GM19372 (cell line): ENCODE data around the gene FFAR3.

Experiments
- ATAC-seq: cut with Tn5 transposase; IDR thresholded peaks from one replicate; pipeline ENCODE4 v1.9.1; 2021; ENCODE audit warnings: mild to moderate bottlenecking, low read depth, moderate library complexity; ENCODE audit not compliant: unreplicated experiment

The FFAR3 gene, protein sequence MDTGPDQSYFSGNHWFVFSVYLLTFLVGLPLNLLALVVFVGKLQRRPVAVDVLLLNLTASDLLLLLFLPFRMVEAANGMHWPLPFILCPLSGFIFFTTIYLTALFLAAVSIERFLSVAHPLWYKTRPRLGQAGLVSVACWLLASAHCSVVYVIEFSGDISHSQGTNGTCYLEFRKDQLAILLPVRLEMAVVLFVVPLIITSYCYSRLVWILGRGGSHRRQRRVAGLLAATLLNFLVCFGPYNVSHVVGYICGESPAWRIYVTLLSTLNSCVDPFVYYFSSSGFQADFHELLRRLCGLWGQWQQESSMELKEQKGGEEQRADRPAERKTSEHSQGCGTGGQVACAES

GRCh38 chr19:35357867-35358573 is at the start of gene FFAR3:
FFAR3 (plus strand) TSS chr19:35358460; CDS start chr19:35358891, 431 bp downstream.
- no peak for ATAC-seq

- ATAC-seq: no peak
These were observed 49.4 kb upstream of the FFAR3 start for GRCh38 chr19:35308910-35309309.

GRCh38 chr19:35309481-35310279 is 48.6 kb upstream of the FFAR3 start:
- no peak for ATAC-seq

DNA sequence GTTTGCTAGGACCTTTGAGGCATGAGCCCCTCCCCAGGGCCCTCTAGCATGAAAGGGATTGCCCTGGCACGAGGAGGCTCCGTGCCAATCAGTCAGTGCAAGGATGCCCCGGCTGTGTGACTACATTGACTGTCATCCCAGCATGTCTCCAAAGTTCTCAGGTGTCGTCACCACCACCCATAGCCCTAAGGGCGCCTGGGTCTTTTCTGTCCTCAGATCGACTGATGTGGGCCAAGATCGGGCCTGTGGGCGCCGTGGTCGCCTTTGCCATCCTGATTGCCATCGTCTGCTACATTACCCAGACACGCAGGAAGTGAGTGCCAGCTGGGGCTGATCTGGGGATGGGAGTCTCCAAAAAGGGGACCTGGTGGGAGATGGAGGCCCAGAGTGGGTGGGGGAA is 47.9 kb upstream of the FFAR3 start:
- ATAC-seq: no peak

- ATAC-seq: no peak
These were observed 47.3 kb upstream of the FFAR3 start for GRCh38 chr19:35310811-35311465.

- no peak for ATAC-seq
These were observed 46.2 kb upstream of the FFAR3 start for GRCh38 chr19:35311901-35312665.

DNA sequence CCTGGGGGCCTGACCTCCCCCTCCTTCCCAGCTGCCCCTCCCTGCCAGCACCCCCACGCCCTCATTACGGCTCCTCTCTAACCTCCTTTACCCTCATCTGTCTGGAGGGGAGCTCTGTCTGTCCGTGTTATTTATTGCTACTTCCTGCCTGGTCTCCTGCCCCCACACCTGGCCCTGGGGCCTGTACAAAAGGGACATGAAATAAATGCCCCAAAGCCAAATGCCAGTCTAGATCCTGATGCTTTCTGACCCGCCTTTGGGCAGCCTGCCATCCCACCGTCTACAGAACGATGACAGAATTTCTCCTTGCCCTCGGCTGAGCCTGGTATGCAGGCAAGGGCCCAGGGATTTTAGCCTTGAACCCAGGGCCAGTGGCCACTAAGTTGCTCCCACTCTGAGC is 44.7 kb upstream of the FFAR3 start:
- ATAC-seq: no peak

GRCh38 chr19:35314031-35314430 is 44.2 kb upstream of the FFAR3 start:
- no peak for ATAC-seq

- ATAC-seq: no peak
These were observed 43.3 kb upstream of the FFAR3 start for GRCh38 chr19:35314858-35315470.

- no peak for ATAC-seq
These were observed 42.4 kb upstream of the FFAR3 start for GRCh38 chr19:35315883-35316282.

GRCh38 chr19:35316560-35316959 is 41.7 kb upstream of the FFAR3 start:
- ATAC-seq: no peak

- no peak for ATAC-seq
These were observed 40.7 kb upstream of the FFAR3 start for GRCh38 chr19:35317464-35318043.

DNA sequence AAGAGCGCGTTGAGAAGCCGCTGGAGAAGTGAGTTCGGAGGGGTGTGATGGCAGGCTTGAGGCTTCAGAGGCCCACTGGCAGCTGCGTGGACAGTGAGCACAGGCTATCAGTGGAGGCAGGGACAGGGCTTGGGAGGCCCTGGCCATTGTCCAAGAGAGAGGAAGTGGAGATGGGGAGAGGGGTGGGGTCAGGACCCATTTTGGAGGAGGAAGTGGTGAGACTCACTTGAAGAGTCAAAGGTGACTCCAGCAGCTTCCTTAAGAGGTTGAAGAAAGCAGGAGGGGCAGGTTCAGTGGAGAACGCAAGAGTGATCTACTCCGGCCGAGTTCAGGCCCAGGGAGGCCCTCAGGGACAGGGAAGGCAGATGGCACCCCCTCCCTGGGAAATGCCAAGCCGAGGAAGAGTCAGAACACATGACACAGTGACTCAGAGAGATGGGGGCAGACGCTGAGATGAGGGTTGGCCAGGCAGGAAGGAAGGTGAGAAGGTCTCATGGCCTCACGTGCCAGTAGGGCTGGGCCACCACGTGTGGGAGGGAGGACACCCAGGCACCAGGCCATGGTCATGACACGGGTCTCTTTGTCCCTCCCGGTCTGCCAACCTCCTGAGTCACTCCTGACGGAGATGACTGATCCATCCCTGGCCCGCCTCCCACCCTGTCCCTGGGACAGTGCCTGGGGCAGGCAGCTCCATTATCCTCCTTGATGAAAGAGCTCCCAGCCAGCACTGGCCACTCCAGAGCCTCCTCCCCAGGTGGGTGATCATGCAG is 39.4 kb upstream of the FFAR3 start:
- ATAC-seq: no peak

GRCh38 chr19:35320065-35320713 is 38.1 kb upstream of the FFAR3 start:
- no peak for ATAC-seq

GRCh38 chr19:35321291-35321690 is 37.0 kb upstream of the FFAR3 start:
- no peak for ATAC-seq

- no peak for ATAC-seq
These were observed 36.2 kb upstream of the FFAR3 start for GRCh38 chr19:35322014-35322413.

DNA sequence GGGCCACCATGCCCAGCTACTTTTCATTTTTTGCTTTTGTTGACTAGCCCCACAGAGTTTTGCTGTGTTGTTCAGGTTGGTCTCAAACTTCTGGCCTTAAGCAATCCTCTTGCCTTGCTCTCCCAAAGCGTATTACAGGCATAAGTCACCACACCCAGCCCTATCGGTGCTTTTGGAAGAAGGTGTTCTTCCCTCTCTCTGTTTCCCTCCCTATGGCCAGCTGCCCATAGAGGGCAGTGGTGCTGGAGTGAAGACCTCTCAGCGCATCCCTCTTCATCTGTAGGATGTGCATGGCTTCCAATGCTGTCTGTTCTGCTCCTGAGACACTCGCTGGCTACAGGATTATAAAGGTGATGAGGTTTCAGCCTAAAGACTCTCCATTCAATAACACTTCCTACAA is 30.6 kb upstream of the FFAR3 start:
- no peak for ATAC-seq

GRCh38 chr19:35328851-35329285 is 29.4 kb upstream of the FFAR3 start, which contains the start of gene CD22:
CD22 (plus strand) TSS chr19:35329187; CDS start chr19:35332041, 2,854 bp downstream.
- ATAC-seq: no peak
